Stimulated activated CD8-positive, alpha-beta memory T cell treated with anti-CD3 and anti-CD28 coated beads, Interleukin-12 subunit alpha, Interleukin-12 subunit beta, amount 100 ng/mL, for 1 hour (primary cell): ENCODE measurements around the gene LIN37.
"Not testable (repeated sequence)": the region's sequence is repeated elsewhere in the genome, so short reads cannot be mapped to it uniquely, and the experiment has no call there.

Experiments used
- DNase-seq: peaks from one replicate; pipeline ENCODE4 v3.0.0-alpha.2; 2020; ENCODE audit warnings: low read depth

LIN37 gene

DNA sequence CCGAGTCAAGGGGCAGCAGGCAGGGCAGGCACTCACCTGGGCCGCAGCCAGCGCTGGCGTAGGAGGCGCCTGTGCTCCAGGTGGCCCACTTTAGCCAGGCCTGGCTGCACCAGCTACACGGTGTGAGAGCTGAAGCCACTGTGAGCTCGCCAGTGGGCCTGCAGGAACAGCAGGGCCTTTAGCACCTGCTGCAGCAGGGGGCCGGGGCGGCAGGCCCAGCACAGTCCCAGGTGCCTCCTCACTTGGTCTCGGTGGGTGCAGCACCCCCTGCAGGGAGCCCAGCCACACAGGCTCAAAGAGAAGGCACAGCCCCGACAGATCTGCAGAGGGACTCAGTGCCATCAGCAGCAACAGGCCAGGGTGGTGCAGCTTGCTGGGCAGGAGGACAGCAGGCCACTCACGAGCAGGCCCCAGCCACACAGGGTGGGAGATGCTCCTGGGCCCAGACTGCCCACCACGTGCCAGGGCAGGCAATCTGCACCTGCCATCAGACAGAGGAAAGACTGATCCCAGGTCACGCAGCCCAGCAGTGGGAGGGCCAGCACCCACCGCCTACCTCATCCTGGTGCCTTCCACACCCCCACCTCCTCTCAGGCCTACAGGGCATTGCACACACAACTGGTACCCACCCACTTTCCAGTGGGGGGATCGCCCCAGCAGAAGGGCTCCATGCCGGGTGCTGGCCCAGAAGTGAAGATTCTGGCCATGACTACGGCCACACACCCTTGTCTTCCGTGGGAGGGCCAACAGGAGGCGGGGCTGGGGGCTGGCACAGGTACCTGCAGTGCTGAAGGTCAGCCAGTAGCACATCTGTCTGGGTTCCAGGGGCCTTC, 42.8 kb downstream of the LIN37 start:
- DNase-seq = no peak

DNA sequence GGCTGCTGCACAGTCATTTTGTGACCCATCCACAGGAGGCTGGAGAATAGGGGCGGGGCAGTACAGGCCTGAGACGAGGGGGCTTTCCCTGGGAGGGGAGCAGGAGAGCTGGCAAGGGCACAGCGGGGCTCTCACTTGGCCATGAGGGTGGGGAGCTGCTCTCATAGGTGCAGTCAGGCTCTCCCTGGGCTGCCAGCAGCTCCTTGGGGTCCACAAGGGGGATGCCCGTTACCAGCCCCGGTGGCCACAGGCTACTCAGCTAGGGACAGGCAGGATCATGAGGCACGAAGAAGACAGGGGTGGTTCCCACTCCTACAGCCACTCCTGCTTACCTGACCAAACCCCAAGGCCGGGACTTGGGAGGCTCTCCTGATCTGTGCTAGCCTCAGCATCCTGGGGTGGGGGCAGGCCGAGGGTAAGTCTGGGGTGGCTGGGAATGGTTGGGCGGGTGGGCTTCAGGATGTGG, 43.5 kb downstream of the LIN37 start:
- no peak for DNase-seq

- no peak for DNase-seq
These were observed 43.9 kb downstream of the LIN37 start for GRCh38 chr19:35792312-35792711.

- no peak for DNase-seq
These were observed 44.5 kb downstream of the LIN37 start for GRCh38 chr19:35792888-35793287.

DNA sequence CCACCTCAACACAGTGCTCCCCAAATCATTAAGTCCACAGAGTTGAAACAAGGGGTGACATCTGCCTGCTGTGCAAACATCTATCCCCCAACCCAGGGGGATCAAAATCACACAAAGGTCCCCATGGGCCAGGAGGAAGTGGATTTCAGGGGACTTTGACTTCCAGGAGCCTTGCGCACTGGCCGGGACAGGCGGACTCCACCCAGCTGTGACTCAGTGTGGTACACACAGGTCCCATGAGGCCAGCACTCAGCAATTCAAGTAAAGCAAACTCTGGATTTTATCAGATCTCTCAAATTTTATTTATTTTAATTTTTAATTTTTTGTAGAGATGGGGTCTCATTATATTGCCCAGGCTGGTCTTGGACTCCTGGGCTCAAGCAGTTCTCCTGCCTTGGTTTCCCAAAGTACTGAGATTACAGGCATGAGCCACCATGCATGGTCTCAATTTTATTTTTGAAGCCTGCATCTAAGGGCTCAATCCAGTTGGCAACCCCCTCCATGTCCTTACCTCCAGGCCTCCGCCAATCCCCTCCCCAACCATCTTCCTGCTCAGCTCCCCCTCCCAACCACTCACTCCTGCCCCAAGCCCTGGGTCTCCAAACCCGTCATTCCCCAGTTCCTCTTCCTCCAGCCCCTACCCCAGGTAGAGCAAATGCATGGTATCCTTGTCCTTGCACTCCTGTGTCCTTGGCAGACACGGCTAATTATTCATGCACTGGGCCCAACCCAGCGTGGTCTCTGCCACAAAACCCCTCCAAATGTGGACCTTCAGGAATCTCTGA, 45.2 kb downstream of the LIN37 start:
- no peak for DNase-seq

- DNase-seq = not testable (repeated sequence)
These were observed 47.2 kb downstream of the LIN37 start for GRCh38 chr19:35795564-35795963.

DNA sequence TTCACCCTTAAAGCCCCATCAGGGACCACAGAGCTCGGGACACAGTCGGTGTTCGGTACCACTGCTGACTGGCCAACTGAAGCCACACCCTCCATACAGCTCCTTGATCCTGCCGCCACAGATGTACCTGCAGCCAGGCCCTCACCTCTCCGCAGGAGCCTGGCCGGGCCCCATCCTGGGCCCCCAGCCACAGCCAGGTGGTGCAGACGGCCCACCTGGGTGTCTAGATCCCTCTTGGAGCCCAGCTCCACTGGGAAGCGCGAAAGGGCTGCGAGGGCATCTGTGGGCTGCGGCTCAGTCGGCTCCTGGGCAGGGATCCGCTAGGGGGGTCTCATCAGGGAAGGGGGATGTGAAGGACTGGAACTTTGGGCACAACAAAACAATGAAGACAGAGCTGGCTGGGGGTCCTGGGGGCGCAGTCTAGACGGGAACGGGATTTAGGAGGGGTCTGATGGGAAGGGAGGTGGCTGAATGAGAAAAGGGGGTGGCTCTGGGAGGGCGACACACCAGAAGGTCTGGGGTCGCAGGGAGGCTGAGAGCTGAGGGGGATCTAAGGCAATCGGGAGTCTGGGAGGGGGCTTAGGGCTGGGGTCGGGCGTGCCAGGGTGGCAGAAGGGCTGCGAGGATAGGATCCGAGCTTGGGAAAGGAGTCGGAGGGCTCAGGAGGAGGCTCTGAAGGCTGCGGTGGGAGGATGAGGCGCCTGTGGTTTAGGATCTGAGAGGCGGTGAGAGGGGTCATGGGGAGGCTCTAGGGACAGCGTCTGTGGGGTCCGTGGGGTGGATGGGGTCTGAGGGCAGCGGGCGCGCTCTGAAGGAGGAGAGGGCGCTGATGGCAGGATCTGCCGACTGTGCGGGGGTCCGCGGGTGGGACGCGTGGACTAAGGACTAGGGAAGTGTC, 48.5 kb downstream of the LIN37 start:
- DNase-seq = no peak

GRCh38 chr19:35797663-35798062, 49.3 kb downstream of the LIN37 start:
- DNase-seq = no peak

- DNase-seq = no peak
These were observed 53.5 kb downstream of the LIN37 start for GRCh38 chr19:35801828-35802227.
